ENCODE measurements around the gene INS.

The INS gene

GRCh38 chr11:2147391-2147790, 13.6 kb downstream of the INS start:
- no peak for DNase-seq (ENCODE audit: low spot score)

DNA sequence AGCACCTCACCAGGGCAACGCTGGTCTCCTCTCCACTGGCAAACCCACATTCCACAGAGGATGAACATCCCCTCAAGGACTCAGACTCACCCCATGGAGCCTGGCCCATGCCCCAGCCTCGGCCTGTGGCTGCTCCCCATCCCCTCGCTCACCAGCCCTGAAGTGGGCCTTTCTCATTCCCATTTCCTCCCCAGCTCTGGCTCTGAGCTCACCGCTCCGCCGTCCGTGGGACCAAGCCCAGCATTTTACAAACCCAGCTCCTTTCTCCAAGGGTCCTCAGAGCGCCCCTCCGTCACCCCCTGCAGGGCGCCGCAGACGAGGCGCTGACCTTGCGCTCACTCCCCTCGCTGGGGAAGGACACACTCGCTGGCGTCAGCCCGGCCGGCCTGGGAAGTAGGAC, 15.0 kb downstream of the INS start:
- no peak for DNase-seq (ENCODE audit: low spot score)

DNA sequence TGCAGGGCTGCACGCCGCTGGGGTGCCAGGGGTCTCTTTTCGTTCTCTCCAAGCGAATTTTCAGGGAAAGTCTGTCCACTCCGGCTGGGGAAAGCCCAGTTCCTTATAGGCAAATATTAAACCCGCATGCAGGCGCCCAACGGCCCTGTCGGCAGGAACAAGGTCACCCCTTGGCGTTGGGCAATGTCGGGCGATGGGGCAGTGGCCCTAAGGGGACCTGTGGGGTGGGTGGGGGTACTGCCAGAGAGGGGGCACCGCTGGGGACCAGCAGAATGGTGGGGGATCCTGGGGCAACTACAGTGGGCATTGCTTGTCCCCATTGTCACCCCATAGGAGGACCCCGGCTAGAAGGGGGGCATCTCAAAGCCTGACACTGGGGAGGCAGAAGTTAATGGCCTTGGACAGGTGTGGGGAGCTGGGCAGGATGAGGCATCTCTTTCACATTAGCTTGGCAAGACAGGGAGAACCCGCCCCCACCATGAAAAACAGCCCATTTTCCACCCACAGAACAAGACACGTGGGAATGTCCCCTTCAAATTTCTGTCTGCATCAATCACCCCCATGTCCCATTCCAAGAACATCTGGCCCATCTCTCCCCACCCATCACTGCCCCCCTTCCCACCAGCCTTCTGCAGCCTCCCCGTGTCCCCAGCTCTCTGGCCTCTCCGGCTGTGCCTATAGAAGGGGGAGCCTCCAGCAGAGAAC, 16.3 kb downstream of the INS start:
- DNase-seq (ENCODE audit: low spot score), result no peak

- DNase-seq (ENCODE audit: low spot score), result no peak
These were observed 17.0 kb downstream of the INS start for GRCh38 chr11:2143799-2144543.

- no peak for DNase-seq (ENCODE audit: low spot score)
These were observed 17.6 kb downstream of the INS start for GRCh38 chr11:2143477-2143798.

- no peak for DNase-seq (ENCODE audit: low spot score)
These were observed 18.2 kb downstream of the INS start for GRCh38 chr11:2142762-2143202.

DNA sequence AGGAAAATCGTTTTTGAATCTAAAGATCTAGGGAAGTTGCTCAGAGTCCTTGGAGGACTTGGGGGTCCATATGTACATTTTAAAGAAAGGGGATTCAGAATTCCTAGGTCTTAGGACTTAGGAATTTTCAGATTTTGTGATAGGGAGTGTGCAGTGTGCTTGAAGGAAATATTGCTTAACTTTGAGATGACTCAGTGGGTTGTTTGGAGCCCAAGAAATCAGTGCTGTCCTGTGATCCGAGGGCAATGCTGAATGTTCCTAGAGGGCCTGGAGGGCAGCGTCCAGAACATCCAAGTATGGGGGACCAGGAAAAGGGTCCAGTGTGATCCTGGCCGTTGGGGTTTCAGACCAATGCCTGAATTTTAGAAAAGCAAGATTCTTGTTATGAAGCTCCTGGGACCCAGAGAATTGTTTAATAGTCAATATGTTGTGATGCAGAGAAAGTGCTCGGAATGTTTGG, 18.7 kb downstream of the INS start:
- no peak for DNase-seq (ENCODE audit: low spot score)

DNA sequence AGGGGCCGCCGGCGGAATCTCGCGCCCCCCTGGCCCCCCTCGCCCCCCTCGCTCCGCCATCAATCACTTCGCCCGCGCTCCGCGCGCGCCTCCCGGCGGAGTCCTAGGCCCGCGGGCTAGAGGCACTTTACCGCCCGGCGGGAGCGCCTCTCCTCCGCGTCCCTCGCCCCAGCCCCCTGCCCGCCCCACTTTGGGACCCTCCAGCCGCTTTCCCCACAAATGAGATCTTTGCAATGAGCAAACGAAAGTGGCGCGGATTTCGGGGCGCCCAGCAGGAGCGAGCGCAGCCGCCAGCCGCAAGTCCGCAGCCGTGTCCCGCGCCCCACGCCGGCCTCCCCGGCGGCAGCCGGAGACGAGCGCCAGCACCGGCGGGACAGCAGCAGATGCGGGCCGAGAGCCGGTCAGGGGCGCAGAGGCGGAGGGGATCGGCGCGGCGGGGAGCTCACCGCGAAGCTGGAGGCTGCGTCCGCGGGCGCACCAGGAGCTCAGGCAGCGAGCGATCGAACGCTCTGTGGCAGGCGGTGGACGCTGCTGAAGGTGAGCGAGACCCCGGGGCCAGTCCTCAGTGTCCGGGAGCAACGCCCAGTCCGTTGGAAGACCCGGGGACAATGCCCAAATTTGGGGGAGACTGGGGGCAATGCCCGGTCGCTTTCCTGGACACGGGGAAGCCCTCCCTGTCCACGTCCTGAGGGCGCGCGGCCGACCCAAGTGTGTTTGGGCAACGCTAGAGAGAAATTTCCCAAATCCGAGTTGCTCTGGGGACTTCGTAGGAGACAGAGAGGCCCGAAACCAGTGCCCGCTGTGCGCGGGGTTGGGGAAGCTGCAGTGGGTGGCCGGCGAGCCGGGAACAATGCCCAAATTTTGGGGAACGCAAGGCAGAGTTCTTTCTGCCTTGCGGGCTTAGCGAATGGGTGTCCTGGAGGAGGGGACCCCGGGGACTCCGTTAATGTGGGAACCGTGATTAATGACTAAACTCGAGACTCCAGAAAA, 20.3 kb downstream of the INS start:
- no peak for DNase-seq (ENCODE audit: low spot score)

DNA sequence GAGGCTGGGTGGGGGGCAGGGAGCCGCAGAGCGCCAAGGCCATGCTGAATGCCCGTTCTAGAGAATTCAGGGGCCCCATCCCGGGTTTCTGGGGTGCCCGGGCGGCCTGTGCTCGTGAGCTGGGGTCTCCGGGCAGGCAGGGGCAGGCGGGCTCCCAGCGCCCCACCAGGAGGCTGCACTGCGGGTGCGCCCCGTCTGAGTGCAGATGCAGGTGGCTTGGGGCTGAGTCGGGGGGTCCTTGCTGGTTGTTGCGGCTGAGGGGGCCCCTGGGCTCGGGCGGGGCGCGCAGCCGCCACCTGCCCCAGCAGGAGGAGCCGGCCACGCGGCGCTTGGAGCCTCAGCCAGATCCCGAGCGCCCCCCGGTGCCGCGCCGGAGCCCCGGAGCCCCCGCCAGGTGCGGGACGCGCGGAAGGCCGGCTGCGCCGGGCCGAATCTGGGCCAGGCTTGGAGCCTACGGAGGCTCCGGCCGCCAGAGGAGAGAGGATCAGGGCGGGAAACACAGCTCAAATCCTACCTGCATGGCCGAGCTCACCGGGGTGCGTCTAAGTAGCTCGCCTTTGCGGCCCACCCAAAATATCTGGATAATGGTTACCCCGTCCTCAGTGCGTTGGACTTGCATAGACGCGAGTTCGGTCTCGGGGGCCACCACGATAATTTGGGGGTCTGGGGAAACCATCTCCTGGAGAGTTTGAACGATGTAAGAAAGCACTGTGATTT, 21.2 kb downstream of the INS start:
- DNase-seq (ENCODE audit: low spot score), result no peak

DNA sequence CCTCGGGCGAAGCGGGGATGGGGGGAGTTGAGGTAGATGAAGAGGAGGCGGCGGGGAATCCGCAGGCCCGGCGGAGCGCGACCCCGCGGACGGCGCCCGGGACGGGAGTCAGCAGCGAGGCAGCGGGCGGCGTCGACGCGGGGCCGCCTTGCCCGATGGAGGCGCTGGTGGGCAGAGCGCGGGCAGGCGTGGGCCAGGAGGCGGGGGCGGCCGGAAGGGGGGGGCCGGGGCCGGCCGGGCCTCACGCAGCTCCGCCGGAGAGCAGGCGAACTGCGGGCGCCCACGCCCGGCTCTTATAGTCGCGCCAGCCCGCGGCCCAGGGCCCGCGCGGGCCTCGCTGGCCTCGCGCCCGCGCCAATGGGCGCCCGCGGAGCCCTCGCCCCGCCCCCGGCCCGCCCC, 21.9 kb downstream of the INS start, which contains the start of gene IGF2:
Gene IGF2 (minus strand): TSS at position 267 of the 399 bp plus-strand sequence. CDS start 3,866 bp downstream, outside the sequence.
- no peak for DNase-seq (ENCODE audit: low spot score)

DNA sequence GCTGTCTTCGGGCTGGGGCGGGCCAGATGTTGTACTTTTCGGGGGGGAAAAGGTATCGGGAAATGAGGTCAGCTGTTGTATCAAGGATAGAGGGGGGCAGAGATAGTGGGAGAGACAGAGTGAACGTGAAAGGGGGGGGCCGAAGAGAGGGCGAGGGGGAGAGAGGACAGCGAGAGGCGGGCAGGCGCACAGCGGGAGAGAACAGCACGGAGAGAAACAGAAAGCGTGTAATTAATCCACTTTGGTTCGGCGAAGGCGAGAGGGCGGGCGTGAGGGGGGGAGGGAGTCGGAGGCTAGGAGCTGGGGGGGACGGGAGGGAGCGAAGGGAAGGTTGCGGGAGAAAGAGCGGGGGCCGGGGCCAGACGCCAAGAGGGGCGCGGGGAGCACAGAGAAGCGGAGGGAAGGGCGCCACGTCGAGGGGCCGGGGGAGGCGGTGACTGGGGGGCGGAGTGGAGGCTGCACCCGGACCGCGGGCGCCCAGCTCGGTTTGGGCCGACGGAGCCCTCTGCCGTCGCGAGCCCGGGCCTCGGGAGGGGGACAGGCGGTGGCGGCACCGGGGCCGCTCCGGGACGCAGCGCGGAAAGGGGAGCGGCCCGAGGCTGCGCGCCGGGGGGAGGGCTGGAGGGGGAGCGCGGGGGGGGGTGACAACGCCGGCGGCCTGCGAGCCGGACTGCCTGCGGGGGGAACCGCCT, 22.4 kb downstream of the INS start:
- no peak for DNase-seq (ENCODE audit: low spot score)

DNA sequence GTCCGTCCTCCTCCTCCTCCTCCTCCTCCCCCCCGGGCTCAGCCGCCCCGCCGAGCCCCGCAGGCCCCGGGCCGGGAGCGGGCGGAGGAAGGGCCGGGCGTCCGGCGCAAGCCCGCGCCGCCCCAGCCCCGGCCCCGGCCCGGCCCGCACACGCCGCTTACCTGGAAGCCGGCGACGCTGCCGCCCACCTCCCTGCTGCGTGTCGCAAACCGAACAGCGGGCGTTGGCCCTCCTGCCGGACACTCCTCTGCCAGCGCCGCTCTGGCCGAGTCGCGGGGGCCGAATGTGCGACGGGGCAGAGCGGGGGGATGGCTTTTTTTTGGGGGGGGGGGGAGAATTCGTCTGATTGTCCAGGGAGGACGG, 23.0 kb downstream of the INS start:
- DNase-seq (ENCODE audit: low spot score), result no peak

- DNase-seq (ENCODE audit: low spot score), result no peak
These were observed 23.6 kb downstream of the INS start for GRCh38 chr11:2137202-2138067.

- DNase-seq (ENCODE audit: low spot score), result no peak
These were observed 24.1 kb downstream of the INS start for GRCh38 chr11:2136952-2137201.

DNA sequence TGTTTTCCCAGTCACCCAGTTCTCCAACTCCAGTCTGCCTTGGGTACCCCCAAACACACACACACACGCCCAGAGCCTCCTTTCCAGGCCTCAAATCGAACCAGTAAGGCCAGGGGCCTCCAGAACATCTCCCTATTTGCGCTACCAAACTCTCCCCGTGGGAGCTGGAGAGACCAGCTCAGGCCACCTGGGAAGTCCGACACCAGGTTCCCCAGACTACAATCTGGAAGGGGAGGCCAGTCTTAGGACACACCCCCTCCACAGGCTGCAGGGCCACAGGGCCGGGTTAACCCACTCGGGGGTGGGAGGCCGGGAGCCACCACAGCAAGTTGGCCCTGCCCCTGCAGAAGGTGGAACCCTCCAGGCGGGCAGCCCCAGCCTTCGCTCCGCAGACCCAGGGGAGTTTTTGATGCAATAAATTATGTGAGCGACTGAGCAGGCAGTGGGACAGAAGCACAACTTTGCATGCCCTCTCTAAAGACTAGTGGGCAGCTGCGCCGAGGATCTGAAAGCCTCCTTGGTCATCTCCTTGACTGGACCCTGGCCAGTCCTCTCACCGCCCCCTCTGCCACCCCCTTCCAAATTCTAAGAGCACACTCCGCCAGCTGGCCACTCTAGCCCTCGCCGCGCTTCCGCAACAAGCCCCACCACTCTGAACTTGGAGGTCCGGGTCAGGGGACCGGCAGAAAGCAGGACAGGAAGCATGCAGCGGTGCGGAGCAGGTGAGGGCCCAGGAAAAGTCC, 24.6 kb downstream of the INS start:
- DNase-seq (ENCODE audit: low spot score), result no peak

- no peak for DNase-seq (ENCODE audit: low spot score)
These were observed 25.3 kb downstream of the INS start for GRCh38 chr11:2135648-2136201.

GRCh38 chr11:2135018-2135569, 25.9 kb downstream of the INS start:
- no peak for DNase-seq (ENCODE audit: low spot score)

Measured in SK-N-DZ (cell line).